Measurements from ENCODE around the gene NANS.
A peak's percentile ranks its signal among the peaks of the same experiment; 100 is the strongest.
"Not testable (repeated sequence)": the region's sequence is repeated elsewhere in the genome, so short reads cannot be mapped to it uniquely, and the experiment has no call there.

Gene NANS

DNA sequence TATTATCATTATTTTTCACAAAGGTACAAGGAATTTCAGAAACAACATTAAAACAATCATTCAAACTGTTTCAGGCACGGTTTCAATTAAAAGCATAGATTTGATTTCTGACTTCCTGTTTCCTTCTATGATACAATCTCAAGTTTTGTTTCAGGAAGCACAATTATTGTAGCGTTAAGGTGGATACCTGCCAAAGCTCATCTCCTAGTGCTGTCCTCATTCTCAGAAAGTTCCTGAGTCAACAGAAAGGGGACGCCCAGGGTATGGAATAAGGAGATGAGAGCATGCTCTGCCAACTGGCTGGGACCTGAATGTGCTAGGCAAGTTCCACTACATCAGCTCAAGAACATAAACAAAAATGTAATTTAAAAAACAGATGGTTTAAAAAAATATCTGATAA, 64.5 kb downstream of the NANS start:
- Mint-ChIP-seq H3K9me3 (no peaks in the 10 kb centered on the region), H3K4me3 (peak overlapping the region in 1 of 2 donors; percentile 99), H3K4me1 (peaks cover 56% of the 10 kb centered on the region), H3K27me3 (no peaks in the 10 kb centered on the region), H3K27ac (no peak overlapping the region)
- ATAC-seq = no peak
- no peak for DNase-seq

DNA sequence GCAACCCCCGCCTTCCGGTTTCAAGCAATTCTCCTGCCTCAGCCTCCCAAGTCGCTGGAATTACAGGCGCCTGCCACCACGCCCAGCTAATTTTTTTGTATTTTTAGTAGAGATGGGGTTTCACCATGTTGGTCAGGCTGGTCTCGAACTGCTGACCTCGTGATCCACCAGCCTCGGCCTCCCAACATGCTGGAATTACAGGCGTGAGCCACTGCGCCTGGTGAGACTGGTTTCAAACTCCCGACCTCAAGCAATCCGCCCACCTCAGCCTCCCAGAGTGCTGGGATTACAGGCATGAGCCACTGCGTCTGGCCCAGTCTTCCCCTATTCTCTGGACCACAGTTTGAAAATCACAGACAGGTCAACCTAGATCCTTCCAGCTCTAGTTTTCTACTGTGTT, 67.6 kb downstream of the NANS start:
- H3K4me1 Mint-ChIP-seq = peaks cover 37% of the 10 kb centered on the region
- not testable (repeated sequence) for ATAC-seq, H3K9me3 Mint-ChIP-seq, H3K4me3 Mint-ChIP-seq, H3K27me3 Mint-ChIP-seq, H3K27ac Mint-ChIP-seq, DNase-seq

DNA sequence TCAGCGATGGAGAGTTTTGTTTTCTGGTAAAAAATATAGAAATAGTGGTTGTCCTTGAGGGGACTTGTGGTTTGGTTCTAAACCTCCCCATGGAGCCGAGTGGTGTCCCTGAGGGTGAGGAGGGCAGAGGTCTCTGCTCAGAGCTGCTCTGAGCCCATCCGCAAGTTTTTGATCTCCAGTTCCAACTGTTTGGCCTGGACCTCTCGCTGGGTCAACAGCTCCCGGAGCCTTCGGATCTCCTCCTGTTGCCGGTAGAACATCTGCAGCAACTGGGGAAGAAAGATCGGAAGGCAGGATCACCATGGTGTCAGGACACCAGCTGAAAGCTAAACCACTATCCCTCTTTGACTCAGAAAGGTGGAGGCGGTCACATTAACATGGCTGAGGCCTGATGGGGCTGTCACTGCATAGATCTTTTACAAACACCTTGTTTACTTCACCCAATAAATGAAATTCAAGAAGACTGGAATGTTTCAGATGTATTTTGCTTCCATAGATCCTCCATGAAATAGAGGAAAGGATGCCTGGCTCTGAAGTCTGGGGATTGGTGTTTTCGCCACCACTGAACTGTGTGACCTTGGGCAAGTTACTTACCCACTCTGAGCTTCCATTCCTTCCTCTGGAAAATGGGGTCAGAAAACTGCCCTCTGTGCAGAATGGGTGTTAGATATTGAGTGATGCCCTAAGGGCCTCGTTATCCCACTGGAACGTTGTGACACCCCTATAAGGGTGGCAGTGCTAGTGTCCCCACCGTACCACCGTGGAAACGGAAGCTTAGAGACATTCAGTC, 68.3 kb downstream of the NANS start:
- H3K4me3 Mint-ChIP-seq = no peak overlapping the region
- DNase-seq (no peak), ATAC-seq (no peak)
- peaks cover 30% of the 10 kb centered on the region for H3K4me1 Mint-ChIP-seq
- H3K27ac Mint-ChIP-seq = peak overlapping the region in 1 of 2 donors; percentile 27
- no peaks in the 10 kb centered on the region for H3K27me3 Mint-ChIP-seq
- H3K9me3 Mint-ChIP-seq = no peaks in the 10 kb centered on the region

DNA sequence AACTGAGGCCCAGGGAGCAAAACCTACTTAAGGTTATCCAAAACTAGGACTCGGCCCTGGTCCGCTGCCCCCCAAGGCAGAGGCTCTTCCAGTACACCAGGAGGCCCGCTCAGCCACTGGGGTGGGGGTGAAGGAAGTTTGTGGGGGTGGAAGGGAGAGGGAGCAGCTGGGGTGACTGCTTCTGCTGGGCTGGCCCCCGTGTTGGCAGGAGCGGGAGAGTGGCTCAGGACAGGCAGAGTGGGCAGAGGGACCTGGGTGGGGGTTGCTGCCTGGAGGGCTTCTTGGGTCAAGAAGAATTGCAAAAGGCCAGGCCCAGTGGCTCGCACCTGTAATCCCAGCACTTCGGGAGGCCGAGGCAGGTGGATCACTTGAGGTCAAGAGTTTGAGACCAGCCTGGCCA, 70.7 kb downstream of the NANS start:
- Mint-ChIP-seq H3K4me3 (no peak overlapping the region), H3K4me1 (peaks cover 6% of the 10 kb centered on the region), H3K27me3 (no peaks in the 10 kb centered on the region), H3K9me3 (no peaks in the 10 kb centered on the region), H3K27ac (no peak overlapping the region)
- DNase-seq (no peak), ATAC-seq (no peak)

DNA sequence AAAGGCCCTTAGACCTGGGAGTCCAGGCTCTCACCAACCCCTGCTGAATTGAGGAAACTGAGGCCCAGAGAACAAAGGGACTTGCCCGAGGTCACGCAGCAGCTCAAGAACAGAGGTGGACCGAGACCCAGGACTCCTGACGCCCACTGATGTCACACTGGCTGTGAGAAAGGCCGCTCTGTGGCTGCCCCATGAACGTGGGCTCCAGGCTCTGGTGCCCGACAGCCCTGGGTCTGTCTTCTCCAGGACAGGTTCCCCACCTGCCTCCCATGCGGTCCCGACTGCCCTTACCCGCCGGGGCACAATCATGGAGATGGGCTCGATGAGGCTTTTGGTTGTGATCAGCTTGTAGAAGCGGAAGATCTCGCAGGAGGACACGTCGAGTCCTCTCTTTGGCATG, 71.8 kb downstream of the NANS start:
- no peak for ATAC-seq
- Mint-ChIP-seq H3K4me1 (peaks cover 5% of the 10 kb centered on the region), H3K27me3 (no peaks in the 10 kb centered on the region), H3K27ac (peak overlapping the region in 1 of 2 donors; percentile 34), H3K4me3 (no peak overlapping the region), H3K9me3 (no peaks in the 10 kb centered on the region)
- DNase-seq = no peak

DNA sequence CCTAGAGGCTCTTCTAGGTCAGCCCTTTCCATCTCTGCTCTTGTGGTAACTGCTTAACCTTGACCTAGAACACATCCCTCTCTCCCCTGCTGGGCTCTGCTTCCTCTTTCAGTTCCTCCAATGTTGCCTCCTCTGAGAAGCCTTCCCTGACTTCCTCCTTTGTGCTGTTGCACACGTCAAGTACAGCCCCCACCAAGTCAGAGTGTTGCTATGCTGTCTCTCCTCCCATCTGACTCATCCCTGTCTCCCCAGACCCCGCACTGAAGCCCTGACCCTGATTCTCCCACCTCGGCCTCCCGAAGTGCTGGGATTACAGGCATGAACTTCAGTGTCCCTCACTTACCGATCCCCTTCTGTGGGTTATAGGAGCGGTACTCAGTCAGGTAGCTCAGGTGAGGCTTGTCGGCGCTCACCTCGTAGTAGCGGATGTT, 72.9 kb downstream of the NANS start:
- DNase-seq = no peak
- ATAC-seq = no peak

DNA sequence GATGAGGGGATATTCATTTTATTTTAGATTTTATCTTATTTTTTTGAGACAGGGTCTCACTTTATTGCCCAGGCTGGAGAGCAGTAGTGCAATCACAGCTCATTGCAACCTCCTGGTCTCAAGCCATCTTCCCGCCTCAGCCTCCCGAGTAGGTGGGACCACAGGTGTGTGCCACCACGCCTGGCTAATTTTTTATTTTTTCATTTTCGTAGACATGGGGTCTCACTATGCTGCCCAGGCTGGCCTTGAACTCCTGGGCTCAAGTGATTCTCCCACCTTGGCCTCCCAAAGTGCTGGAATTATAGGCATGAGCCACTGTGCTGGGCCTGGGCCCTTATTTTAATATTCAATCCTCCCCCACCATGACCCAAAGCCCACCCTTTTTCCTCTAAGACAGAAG, 73.5 kb downstream of the NANS start:
- not testable (repeated sequence) for H3K9me3 Mint-ChIP-seq, DNase-seq, H3K4me3 Mint-ChIP-seq, H3K4me1 Mint-ChIP-seq, ATAC-seq, H3K27me3 Mint-ChIP-seq
- peak overlapping the region in 1 of 2 donors; percentile 80 for H3K27ac Mint-ChIP-seq

More for the DNA sequence above, 72.9 kb downstream of the NANS start:
- Mint-ChIP-seq H3K27me3 (no peaks in the 10 kb centered on the region), H3K4me1 (peaks cover 9% of the 10 kb centered on the region), H3K4me3 (no peak overlapping the region), H3K27ac (peak overlapping the region; percentile 50 to 59), H3K9me3 (no peaks in the 10 kb centered on the region)

DNA sequence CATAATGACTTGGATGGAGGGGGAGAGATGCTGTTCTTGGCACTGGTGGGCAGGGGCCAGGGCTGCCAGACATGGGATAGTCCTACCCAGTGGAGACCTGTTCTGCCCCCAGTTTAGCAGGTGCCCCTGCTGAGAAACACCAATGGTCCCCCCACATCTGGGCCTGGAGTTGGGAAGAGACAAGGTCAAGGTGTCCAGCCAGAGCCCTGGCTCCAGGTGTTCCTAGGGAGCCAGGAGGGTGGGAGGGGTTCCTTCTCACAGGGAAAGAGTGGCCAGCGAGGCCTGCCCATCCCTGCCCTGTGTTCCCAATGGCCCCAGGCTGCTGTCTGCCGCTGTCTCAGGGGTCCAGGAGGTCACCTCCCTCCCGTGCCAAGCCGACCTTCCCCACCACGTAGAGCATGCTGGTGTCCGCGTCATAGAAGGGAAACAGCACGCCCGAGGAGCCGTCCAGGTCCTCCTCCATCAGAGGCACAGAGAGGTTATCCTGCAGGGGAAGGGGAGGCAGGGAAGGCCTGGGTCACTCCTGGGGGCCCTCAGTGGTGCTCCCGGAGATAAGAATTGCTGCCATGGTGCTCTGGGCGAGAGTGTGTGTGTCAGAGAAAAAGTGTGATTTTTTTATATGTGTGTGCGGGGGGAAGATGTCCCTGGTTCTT, 74.2 kb downstream of the NANS start:
- peak overlapping the region; percentile 64 to 80 for H3K27ac Mint-ChIP-seq
- ATAC-seq = no peak

DNA sequence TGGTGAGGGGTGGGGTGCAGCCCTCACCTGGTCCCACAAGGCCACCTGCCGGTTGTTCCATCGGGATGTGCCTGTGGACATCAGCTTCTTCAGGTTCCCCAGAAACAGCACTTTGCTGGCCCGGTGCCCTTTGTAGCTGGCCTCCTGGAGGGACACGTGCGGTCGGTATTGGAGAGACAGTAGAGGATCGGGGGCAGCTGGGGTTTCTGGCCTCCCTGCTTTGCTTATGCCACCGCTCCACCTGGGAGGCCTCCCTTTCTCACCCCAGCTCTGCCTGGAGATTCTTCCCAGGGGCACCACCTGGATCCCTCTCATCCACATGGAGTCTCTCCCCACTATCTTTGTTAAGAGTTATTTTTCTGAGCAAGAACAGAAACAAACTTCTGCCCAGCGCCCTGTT, 75.6 kb downstream of the NANS start:
- ATAC-seq (no peak), DNase-seq (no peak)
- Mint-ChIP-seq H3K27ac (peak overlapping the region in 1 of 2 donors; percentile 80), H3K4me1 (peaks cover 9% of the 10 kb centered on the region), H3K4me3 (no peak overlapping the region), H3K27me3 (no peaks in the 10 kb centered on the region), H3K9me3 (no peaks in the 10 kb centered on the region)

More for the DNA sequence above, 74.2 kb downstream of the NANS start:
- no peak overlapping the region for H3K4me3 Mint-ChIP-seq
- no peak for DNase-seq
- H3K9me3 Mint-ChIP-seq = no peaks in the 10 kb centered on the region
- no peaks in the 10 kb centered on the region for H3K27me3 Mint-ChIP-seq
- H3K4me1 Mint-ChIP-seq = peaks cover 9% of the 10 kb centered on the region

Measured in stimulated activated naive CD8-positive, alpha-beta T cell treated with anti-CD3 and anti-CD28 coated beads, Interleukin-15, amount 100 ng/mL, for 72 hours (primary cell).